Stromal cell of bone marrow (primary cell): ENCODE results near the gene ACADS.

Experiments used
- DNase-seq: peaks from one replicate; pipeline ENCODE4 v3.0.0-alpha.2; 2012; ENCODE audit warnings: low read depth

ACADS gene

GRCh38 chr12:120757226-120757742 lies 31.7 kb downstream of the ACADS start:
- DNase-seq = no peak

- DNase-seq = no peak
These were observed 32.3 kb downstream of the ACADS start for GRCh38 chr12:120757949-120758348.

- no peak for DNase-seq
These were observed 33.4 kb downstream of the ACADS start for GRCh38 chr12:120758798-120759590.

- DNase-seq = no peak
These were observed 34.1 kb downstream of the ACADS start for GRCh38 chr12:120759591-120760348.

- DNase-seq = no peak
These were observed 35.0 kb downstream of the ACADS start for GRCh38 chr12:120760349-120761254.

GRCh38 chr12:120761519-120761934 lies 35.9 kb downstream of the ACADS start:
- peak; percentile 3 for DNase-seq

- DNase-seq = no peak
These were observed 36.5 kb downstream of the ACADS start for GRCh38 chr12:120762086-120762485.

- DNase-seq = no peak
These were observed 37.6 kb downstream of the ACADS start for GRCh38 chr12:120763250-120763649.

GRCh38 chr12:120764816-120765215 lies 39.2 kb downstream of the ACADS start:
- no peak for DNase-seq

GRCh38 chr12:120766566-120766965 lies 40.9 kb downstream of the ACADS start:
- no peak for DNase-seq

GRCh38 chr12:120767071-120768024 lies 41.7 kb downstream of the ACADS start:
- no peak for DNase-seq

- no peak for DNase-seq
These were observed 45.5 kb downstream of the ACADS start for GRCh38 chr12:120771097-120771496.

- DNase-seq = no peak
These were observed 48.7 kb downstream of the ACADS start for GRCh38 chr12:120774169-120774916.

- DNase-seq = no peak
These were observed 50.4 kb downstream of the ACADS start for GRCh38 chr12:120775862-120776552.

- DNase-seq = no peak
These were observed 57.6 kb downstream of the ACADS start for GRCh38 chr12:120783197-120783596.

- no peak for DNase-seq
These were observed 59.2 kb downstream of the ACADS start for GRCh38 chr12:120784804-120785203.

- no peak for DNase-seq
These were observed 62.3 kb downstream of the ACADS start for GRCh38 chr12:120787889-120788288.
